ENCODE results near the gene C20orf204.
A peak's percentile ranks its signal among the peaks of the same experiment; 100 is the strongest.

The C20orf204 gene

DNA sequence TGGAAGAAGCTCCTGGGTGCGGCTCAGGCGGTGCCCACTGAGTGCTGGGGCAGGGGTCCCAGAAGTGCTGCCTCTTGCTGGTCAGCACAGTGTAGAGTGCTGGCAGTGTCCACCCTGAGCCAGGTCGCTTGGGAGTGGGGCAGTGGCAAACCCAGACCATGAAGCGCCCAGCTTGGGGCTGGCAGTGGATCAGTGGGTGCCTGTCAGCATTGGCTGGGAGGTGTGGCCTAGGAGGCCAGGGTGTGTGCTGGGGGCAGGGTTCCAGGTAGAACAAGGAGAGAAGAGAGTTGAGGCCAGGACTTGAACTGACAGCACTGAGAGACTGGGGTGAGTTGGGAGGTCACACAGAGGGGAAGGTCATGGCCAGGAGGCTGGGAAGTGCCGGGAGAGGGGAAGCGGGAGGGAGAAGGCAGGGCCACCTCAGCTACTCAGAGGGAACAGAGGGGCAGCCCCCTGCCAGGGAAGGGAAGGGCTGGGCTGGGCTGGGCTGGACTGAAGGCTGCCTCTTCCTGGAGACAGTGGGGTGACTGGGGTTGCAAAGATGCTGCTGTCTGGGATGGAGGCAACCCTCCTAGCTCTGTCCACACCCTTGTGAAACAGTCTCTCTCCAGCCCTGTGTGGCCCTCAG, 31.1 kb downstream of the C20orf204 start:
- TF ChIP-seq, protein P1, sequence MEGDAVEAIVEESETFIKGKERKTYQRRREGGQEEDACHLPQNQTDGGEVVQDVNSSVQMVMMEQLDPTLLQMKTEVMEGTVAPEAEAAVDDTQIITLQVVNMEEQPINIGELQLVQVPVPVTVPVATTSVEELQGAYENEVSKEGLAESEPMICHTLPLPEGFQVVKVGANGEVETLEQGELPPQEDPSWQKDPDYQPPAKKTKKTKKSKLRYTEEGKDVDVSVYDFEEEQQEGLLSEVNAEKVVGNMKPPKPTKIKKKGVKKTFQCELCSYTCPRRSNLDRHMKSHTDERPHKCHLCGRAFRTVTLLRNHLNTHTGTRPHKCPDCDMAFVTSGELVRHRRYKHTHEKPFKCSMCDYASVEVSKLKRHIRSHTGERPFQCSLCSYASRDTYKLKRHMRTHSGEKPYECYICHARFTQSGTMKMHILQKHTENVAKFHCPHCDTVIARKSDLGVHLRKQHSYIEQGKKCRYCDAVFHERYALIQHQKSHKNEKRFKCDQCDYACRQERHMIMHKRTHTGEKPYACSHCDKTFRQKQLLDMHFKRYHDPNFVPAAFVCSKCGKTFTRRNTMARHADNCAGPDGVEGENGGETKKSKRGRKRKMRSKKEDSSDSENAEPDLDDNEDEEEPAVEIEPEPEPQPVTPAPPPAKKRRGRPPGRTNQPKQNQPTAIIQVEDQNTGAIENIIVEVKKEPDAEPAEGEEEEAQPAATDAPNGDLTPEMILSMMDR (conservative IDR thresholded peaks at IDR 0.05), result no peak
- TF ChIP-seq ZFX (IDR thresholded peaks at IDR 0.05), result no peak
- no peak overlapping the region for H3K27ac ChIP-seq

DNA sequence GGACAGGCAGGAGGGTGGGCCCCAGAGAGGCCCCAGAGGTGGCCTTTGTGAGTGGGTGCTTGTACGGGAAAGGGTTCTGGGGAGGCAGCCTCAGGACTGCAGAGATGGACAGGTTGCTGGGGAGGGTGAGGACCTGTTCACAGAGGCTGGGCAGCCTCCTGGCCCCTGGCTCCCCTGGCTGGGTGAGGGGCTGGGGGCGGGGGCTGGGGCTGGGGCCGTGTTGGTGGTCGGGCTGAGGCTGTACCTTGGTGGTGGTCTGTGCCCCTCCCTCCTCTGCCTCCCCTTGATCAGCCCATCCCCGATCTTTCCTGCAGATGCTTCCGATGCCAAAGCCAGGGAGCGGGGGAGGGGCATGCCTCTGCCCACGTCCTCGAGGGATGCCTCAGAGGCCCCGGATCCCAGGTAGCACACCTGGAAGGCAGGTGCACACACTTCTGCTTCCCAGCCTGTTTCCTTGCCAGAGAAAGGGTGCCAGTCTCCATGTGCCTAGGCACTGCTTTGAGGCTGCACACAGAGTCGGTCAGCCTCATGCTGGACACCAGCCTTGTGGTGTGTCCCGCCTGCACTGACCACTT, 31.8 kb downstream of the C20orf204 start:
- TF ChIP-seq ZFX (IDR thresholded peaks at IDR 0.05), result no peak
- TF ChIP-seq, protein P1 (conservative IDR thresholded peaks at IDR 0.05), result no peak
- H3K27ac ChIP-seq, result no peak overlapping the region

DNA sequence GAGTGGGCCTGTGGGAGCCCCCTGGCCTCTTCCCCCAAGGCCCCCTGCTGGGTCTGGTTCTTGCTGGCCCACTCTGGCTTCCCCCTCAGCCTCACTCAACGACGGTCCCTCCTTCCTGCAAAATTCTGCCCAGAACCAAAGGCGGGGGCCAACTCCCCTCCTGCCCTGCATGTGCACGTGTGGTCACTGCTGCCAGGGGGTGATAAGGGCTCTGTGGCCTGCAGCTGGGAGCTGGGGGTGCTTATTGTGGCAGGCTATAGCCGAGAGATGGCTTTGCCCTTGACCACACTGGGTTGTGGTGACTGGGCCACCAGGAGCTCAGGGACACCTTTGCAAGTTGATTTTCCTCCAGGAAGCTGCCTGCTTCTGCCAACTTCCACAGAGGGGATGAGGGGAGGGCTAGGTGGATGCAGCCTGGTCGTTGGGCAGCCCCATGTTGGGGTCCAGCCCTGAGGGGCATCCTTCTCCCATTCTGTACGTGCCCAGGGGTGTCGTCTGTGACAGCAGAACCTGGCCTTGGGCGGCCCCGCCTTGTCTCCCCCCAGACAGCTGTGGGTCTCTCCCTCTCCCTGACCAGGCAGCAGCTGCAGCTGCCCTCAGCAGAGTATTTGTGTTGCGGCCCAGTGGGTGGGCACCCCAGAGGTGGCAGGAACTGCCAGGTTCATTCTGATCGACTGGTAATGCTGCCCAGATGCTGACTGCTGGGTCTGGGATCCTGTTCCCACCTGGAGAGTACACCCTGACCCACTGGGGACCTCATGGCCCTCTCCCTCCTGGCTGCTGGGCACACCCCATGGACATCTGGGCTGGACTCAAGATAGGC, 32.6 kb downstream of the C20orf204 start:
- H3K27ac ChIP-seq, result no peak overlapping the region
- TF ChIP-seq, protein P1 (conservative IDR thresholded peaks at IDR 0.05), result no peak
- no peak for TF ChIP-seq ZFX (IDR thresholded peaks at IDR 0.05)

DNA sequence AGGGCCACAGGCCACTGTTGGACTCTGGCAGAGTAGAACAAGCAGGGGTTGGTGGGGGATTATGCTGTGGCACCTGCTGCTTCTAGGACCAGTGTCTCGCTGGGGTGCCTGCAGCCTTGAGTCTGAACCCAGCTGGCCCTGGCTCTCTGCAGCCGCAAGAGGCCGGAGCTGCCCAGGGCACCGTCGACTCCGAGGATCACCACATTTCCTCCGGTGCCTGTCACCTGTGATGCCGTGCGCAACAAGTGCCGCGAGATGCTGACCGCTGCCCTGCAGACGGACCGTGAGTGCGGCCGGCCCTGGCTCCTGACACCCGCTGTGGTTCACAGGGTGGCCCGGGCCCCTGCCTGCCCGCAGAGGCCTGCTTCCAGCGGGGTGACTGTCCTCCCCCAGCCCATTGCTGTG, 33.2 kb downstream of the C20orf204 start:
- no peak for TF ChIP-seq ZFX (IDR thresholded peaks at IDR 0.05)
- TF ChIP-seq, protein P1 (conservative IDR thresholded peaks at IDR 0.05), result no peak
- no peak overlapping the region for H3K27ac ChIP-seq

DNA sequence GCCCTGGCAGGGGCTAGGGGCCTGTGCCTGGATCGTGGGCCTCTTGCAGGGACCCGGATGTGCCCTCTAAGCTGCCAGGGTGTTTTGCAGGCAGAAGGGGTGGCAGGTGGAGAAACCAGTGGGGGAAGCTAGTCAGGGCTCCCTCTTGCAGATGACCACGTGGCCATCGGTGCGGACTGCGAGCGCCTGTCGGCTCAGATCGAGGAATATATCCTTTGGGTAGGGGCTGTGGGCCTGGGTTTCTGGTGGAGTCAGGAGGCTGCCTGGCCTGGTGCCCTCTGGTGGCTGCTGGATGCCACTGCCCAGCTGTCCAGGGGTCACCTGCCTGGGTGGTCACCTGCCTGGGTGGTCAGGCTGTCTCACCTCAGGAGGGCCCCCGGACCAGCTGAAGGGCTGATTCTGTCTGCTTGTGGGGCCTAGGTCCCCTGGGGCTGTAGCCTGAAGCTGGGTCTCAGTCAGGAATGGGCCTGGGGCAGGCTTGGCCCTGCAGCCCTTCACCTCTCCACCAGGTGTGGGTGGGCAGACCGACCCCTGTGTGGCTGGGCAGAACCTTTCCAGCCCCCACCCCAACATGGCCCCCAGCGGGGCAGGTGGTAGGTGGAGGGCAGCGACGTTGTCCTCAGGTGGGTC, 33.7 kb downstream of the C20orf204 start:
- H3K27ac ChIP-seq, result no peak overlapping the region
- TF ChIP-seq, protein P1 (conservative IDR thresholded peaks at IDR 0.05), result peak; percentile 90
- TF ChIP-seq ZFX (IDR thresholded peaks at IDR 0.05), result no peak

DNA sequence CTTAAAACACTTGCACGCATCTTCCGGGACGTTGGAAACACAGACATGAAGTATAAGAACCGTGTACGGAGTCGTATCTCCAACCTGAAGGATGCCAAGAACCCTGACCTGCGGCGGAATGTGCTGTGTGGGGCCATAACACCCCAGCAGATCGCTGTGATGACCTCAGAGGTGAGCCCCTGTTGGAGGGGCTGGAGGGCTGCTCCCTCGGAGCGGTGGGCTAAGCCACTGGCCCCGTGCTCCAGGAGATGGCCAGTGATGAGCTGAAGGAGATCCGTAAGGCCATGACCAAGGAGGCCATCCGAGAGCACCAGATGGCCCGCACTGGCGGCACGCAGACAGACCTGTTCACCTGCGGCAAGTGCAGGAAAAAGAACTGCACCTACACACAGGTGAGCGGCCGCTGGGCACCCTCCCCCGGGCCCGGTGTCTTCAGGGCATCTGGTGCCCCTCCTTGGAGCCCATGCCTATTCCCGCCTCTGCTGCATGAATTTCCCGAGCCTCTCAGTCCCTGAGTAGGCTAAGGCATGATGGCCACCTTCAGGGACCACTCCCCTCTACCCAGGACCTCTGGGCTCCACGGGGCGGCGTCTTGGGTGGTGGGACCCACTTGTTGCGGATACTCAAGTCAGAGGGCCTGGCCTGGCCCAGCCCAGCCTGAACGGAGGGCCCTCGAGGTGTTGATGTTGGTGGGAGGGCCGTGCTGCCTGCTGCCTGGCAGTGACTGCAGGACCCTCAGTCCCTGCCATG, 34.4 kb downstream of the C20orf204 start:
- TF ChIP-seq ZFX (IDR thresholded peaks at IDR 0.05), result no peak
- TF ChIP-seq, protein P1 (conservative IDR thresholded peaks at IDR 0.05), result no peak
- no peak overlapping the region for H3K27ac ChIP-seq

Measured in C4-2B (cell line).